Activated CD4-positive, alpha-beta T cell treated with anti-CD3 and anti-CD28 coated beads, Interleukin-2, Interleukin-6, amounts not matched to agents 100 ng/mL and 50 ng/mL, durations not matched to agents 16 hours and 8 hours (primary cell): ENCODE results near the gene HMX1.

ENCODE experiments used
- DNase-seq: peaks from one replicate; pipeline ENCODE4 v3.0.0-alpha.2; 2020

Gene HMX1

DNA sequence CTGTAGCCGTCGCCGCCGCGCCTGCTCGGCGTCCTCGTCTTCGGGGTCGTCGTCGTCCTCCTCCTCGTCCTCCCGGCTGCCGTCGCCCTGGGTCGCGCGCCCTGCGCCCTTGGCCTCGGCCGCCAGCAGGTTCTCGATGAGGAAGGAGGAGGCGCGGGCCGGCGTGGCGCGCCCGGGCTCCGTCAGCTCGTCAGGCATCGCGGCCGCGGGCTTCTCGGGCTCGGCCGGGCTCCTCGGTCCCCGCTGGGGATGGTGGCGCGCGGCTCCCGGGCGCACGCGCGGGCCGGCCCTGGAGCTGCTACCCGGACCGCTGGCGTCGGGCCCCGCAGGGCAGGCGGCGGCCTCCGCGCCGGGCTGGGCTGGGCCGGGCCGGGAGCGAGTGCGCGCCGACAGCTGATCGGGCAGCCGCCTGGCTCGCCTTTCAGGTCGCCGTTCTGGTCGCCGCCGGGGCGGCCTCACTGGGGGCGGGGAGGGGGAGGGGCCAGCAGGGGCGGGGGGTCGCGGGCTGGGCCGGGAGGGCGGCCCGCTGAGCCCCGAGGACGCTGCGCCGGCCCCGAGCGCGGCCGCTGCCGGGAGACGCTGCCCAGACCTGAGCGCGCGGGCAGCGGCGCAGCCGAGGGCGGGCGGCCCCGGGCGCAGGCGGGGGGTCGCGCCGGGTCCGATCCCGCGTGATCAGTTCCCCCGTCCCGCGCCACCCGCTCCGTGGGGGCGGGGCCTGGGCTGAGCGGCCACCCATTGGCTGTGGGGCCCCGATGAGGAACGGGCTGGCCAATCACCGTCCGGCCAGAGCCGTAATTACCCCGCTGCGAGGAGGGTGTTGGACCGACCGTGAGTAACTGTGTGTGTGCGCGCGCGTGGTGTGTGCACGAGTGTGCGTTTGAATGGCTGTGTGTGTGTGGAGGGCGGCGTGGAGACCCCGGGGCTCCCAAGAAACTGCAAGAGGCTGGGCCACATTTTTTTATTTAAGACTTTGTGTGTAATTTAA lies at the start of gene HMX1:
HMX1 (minus strand) TSS at position 423 of the 985 bp plus-strand sequence; CDS start at position 198, 225 bp downstream.
- DNase-seq, result no peak

- DNase-seq, result no peak
These were observed 49.3 kb upstream of the HMX1 start for GRCh38 chr4:8920969-8921368.

DNA sequence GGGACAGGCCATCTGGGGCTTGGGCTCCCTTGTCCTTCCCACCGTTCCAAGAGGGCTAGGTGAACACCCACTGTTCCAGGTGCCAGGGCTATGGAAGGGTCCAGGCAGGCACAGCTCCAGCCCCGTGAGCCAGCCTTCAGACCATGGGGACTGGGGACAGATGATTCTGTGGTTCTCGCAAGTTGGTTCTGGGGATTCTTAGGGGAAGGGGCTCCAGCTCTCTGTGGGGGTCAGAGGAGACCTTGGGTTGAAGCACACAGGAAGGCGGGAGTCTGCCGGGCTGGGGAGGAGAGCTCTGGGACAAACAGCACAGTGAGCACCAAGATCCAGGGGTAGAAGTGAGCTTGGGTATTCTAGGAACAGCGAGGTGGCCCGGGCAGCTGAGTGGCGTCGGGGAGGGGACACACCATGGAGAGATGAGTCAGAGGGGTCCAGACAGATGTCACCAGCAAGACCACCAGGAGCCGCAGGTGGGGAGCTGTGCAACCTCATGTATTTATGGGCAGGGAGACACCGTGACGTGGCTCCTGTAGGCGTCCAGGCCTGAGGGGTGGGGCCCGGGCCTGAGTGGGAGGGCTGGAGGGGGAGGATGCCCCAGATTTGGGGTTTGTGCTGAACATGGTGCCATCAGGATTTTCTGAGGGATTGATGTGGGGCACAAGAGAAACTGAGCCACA lies 48.8 kb upstream of the HMX1 start:
- no peak for DNase-seq

DNA sequence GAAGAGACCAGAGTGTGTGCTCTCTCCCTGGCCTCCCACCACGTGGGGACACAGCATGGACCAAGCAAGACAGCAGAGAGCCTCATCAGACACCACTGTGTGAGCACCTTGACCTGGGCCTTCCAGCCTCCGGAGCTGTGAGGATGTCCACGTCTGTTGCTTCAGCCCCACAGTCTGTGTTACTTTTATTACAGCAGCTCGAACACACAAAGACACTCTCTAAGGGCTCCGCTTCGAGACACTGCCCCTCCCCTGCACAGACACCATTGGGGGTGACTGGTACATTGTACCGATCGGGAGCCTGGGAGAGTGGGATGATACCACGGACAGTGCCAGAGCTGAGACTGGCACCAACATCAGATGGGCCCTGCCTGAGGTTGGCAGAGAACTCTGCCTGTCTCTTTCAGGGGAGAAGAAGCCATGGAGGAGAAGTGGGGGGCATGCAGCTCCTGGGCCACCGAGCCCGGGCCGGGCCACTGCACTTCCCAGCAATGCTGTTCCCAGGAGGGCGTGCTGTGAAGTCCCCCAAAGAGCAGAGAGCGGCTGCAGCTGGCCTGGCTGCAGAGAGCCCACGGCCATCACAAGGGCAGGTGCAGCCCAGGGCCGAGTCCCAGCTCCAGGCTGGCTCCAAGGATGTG lies 48.1 kb upstream of the HMX1 start:
- no peak for DNase-seq

GRCh38 chr4:8917868-8918783 lies 46.5 kb upstream of the HMX1 start:
- DNase-seq, result peak; percentile 81

GRCh38 chr4:8917321-8917811 lies 45.7 kb upstream of the HMX1 start:
- no peak for DNase-seq

DNA sequence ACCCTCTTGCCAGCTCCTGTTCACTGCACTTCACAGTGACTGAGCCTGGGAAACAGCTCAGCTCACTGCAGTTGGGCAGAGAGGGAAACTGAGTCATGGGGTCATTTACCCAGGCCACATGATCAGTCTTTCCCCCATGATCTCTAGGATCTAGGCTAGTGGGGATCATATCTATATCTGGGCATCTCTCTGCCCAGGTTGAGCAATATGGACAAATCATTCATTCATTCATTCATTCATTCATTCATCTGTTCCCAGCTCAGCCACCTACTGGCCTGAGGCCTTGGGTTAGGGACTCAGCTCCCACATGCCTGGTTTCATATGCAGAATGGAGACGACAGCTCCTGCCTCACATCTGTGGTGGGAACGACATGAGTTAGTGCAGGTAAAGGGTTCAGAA lies 45.3 kb upstream of the HMX1 start:
- DNase-seq, result no peak

DNA sequence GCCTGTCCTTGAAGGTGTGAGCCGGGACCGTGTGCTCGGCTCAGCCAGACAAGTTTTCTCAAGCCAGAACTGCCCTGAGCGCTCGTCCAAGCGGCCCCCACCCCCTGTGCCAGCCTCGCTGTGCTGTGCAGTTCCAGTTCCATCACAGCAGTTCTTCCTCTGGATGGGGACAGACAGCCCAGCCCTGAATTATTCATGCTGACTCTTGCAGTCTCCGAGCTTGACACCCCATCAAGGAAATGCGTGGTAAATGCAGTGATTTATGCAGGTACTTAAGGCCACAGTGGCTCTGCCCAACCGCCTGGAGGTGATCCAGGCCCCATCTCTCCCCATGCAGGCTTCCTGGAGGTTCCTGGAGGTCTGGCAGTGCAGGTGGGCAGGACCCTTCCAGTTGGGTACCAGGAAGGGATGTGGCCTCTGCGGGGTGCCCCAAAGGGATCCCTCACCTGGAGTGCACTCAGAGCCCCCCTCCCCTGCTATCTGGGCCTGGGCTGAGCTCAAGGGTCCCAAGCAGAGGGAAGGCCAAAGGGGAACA lies 44.8 kb upstream of the HMX1 start:
- no peak for DNase-seq

GRCh38 chr4:8915201-8916200 lies 43.9 kb upstream of the HMX1 start:
- no peak for DNase-seq

- no peak for DNase-seq
These were observed 43.0 kb upstream of the HMX1 start for GRCh38 chr4:8914461-8915171.

DNA sequence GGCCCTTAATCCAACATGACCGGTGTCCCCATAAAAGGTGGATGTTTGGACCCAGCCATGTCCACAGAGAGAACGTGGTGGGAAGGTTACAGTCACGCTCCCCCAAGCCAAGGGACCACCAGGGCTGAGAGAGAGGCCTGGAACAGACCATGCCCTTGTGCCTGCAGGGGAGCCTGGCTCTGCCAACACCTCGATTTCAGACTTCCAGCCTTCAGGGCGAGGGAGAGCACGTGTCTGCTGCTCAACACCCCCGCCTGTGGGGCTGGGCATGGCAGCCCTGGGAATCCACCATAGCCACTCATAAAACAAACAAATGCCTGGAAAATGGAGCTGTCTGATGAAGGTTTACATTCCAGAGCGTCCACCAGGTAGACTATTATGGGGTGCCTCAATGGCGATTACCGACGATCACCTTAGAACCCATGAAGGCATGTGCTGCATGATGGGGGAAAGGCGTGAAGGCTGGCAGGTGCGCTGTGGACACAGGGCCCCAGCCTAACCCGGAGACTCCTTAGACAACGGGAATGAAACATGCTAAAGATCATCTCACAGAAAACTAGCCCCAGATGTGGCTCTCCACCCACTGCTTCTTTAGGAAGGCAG lies 42.3 kb upstream of the HMX1 start:
- no peak for DNase-seq

- DNase-seq, result no peak
These were observed 41.6 kb upstream of the HMX1 start for GRCh38 chr4:8913121-8913857.

DNA sequence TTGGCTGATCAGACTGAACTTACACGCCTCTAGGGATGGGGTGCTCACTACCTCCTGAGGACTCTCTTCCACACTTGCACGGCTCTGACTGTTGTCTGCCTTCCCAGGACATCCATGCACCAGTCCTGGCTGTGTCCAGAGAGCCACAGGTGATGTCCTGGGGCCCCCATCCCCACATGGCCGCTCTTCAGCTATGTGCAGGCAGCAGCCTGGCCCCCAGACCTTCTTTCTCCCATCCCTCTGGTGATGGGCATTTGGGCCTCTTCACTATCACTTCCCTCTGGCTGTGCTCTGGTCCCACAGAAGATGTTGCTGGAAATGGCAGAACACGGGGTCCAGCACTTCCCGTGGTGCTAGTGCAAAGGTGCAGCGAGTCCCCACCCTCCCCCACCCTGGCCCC lies 40.9 kb upstream of the HMX1 start:
- DNase-seq, result no peak

DNA sequence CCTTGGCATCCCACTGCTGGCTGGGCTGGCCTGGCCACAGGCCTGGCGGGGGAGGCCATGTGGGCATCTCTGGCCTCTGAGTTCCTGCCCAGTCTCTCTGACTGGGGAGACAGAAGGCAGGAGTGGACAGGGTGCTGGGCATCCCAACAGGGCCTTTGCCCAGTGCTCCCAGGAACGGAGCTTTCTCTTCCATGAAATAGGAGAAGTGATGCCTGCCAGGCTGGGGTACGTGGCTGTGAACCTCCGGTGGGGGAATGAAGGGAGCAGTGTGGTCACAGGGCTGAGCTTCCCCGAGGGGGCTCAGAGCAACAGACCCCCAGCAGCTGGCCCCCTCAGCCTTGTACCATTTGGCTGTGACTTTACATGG lies 40.4 kb upstream of the HMX1 start:
- DNase-seq, result no peak

- DNase-seq, result no peak
These were observed 39.9 kb upstream of the HMX1 start for GRCh38 chr4:8911316-8912088.

DNA sequence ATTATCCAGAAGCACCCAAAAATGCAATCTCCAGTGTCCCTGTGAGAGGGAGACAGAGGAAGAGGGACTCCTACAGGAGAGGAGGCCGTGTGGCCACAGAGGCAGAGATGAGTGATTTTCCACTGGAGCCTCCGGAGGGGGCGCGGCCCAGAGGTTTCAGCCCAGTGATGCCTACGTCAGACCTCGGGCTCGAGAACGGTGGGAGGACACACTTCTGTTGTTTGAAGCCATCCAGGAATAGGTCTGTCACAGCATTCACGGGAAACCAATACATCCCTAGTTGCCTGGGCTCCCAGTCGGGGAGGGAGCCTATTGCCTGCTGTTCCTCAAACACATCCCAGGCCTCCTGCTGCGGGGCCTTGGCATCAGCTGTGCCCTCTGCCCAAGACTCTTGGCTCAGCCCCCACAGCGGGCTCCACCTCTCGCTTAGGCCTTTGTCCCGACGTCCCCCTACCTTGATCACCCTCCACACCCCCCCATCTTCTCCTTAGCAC lies 39.2 kb upstream of the HMX1 start:
- DNase-seq, result no peak

DNA sequence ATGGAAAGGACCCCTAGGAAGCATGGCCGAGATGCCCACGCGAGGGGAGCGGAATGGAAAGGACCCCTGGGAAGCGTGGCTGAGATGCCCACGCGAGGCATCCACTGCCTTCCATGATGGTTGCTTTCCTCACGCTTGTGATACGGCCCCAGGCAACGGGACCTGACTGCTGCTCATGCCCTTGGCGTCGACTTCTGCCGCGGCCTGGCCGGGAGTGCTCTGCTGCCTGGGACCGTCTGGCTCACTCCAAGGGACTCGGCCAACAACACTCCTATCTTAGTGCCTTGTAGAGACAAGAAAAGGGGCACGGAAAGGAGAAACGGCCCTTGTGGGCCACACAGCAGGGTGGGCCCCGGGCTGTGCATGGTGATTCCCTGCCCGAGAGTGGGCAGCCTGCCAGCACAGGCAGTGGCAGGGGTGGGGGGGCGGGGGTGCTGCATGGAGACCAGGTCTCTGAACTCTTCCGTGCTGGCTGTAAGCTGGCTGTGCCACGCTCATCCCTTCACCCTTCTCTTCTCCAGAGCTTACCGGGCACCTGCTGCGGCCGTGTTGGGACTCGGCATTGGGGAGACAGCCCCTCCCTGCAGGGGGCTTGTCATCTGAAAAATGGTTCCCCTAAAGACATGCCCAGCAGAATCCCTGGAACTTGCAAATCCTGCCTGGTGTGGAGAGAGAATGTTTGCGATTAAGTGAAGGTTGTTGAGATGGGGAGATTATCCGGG lies 38.6 kb upstream of the HMX1 start:
- no peak for DNase-seq
